Fibroblast of lung (primary cell): ENCODE results near the gene SLC25A12. TPM values are rescaled to one million over a fixed set of nuclear protein-coding genes. Genes with fewer than 3 reads are reported as not detected.

ENCODE experiments used
- DNase-seq, 2 donors: peaks; one replicate each; pipeline versions ENCODE4 v3.0.0 to v3.0.0-alpha.2; 2010; ENCODE audit warnings: low read depth in 2 of 2
- H2AFZ ChIP-seq: 2 replicates; pipeline ENCODE4 v1.5.1; 2012; ENCODE audit warnings: low read length, control low read depth, inconsistent platforms
- H3K27ac ChIP-seq: 2 replicates; pipeline ENCODE4 v1.5.1; 2011; ENCODE audit warnings: low read length, control low read depth; ENCODE audit not compliant: insufficient read depth
- H3K27me3 ChIP-seq: 2 replicates; pipeline ENCODE4 v1.5.1; 2011; ENCODE audit warnings: mild to moderate bottlenecking, low read length; ENCODE audit not compliant: control insufficient read depth, insufficient read depth
- H3K36me3 ChIP-seq: 2 replicates; pipeline ENCODE4 v1.5.1; 2011; ENCODE audit warnings: low read length; ENCODE audit not compliant: control insufficient read depth, insufficient read depth
- H3K4me1 ChIP-seq: 2 replicates; pipeline ENCODE4 v1.5.1; 2011; ENCODE audit warnings: low read length; ENCODE audit not compliant: control insufficient read depth, insufficient read depth; ENCODE audit errors: extremely low read depth
- H3K4me2 ChIP-seq: 2 replicates; pipeline ENCODE4 v1.5.1; 2011; ENCODE audit warnings: low read length, control low read depth; ENCODE audit not compliant: insufficient read depth; ENCODE audit errors: extremely low read depth
- H3K4me3 ChIP-seq, 4 experiments: fragments of 200-600 bp in 1 of 4; sonication (generic) in 1 of 4; replicated peaks in 1 of 4; 2 replicates each; pipeline ENCODE4 v1.5.1; 2011 to 2016; ENCODE audit warnings: low read length in 4 of 4, low read depth in 3 of 4, mild to moderate bottlenecking in 3 of 4, control low read depth in 2 of 4, inconsistent platforms in 1 of 4, mixed read lengths in 1 of 4; ENCODE audit not compliant: insufficient read depth in 1 of 4; ENCODE audit errors: control extremely low read depth in 1 of 4
- H3K79me2 ChIP-seq: 2 replicates; pipeline ENCODE4 v1.5.1; 2012; ENCODE audit warnings: mild to moderate bottlenecking, low read length, inconsistent platforms; ENCODE audit not compliant: control insufficient read depth, insufficient read depth
- H3K9ac ChIP-seq: 2 replicates; pipeline ENCODE4 v1.5.1; 2011; ENCODE audit warnings: mild to moderate bottlenecking, low read length, control low read depth; ENCODE audit not compliant: insufficient read depth
- H3K9me3 ChIP-seq: 2 replicates; pipeline ENCODE4 v1.5.1; 2012; ENCODE audit warnings: low read depth, low read length; ENCODE audit not compliant: control insufficient read depth, insufficient read depth
- H4K20me1 ChIP-seq: 2 replicates; pipeline ENCODE4 v1.5.1; 2011; ENCODE audit warnings: low read length; ENCODE audit not compliant: control insufficient read depth, insufficient read depth; ENCODE audit errors: extremely low read depth
- CTCF ChIP-seq, 2 donors: IDR thresholded peaks in 1 of 2; conservative IDR thresholded peaks in 1 of 2; 1 replicate in 1 of 2; 2 replicates in 1 of 2; pipeline ENCODE4 v1.5.1; 2011 to 2012; ENCODE audit warnings: low read length in 2 of 2, control low read depth in 1 of 2, inconsistent platforms in 1 of 2, low read depth in 1 of 2, mild to moderate bottlenecking in 1 of 2
- EZH2 ChIP-seq: IDR thresholded peaks from 2 replicates; pipeline ENCODE4 v1.5.1; 2012; ENCODE audit warnings: low read length, control low read depth, mild to moderate bottlenecking; ENCODE audit errors: missing control alignments
- polyA plus RNA-seq, 2 donors: library from polyadenylated mRNA; depleted of rRNA in 1 of 2; stranded (reverse) in 1 of 2; unstranded in 1 of 2; fragments of >200 nt; gene quantifications; 2 replicates each; pipeline ENCODE4 v1.2.1, GENCODE V29; 2011 to 2012; ENCODE audit warnings: missing spikeins in 1 of 2
- total RNA-seq: library from RNA; depleted of rRNA; stranded (reverse); fragments of >200 nt; gene quantifications from 2 replicates; pipeline ENCODE4 v1.2.1, GENCODE V29; 2014

SLC25A12 gene
- total and polyA plus RNA-seq, 2 donors (not counting 1 experiment from before 2014, with no cell fraction given), result 21.5 to 25.9 TPM

- H2AFZ ChIP-seq, result no peak overlapping the region
- H3K27ac ChIP-seq, result no peak overlapping the region
- peaks cover 2% of the 10 kb centered on the region for H3K4me1 ChIP-seq
- no peaks in the 10 kb centered on the region for H4K20me1 ChIP-seq
- no peaks in the 10 kb centered on the region for H3K36me3 ChIP-seq
- no peak overlapping the region for H3K4me3 ChIP-seq
- no peak overlapping the region for H3K4me2 ChIP-seq
- H3K79me2 ChIP-seq, result no peaks in the 10 kb centered on the region
- no peak overlapping the region for H3K9ac ChIP-seq
- no peaks in the 10 kb centered on the region for H3K27me3 ChIP-seq
- DNase-seq, result no peak
- no peaks in the 10 kb centered on the region for H3K9me3 ChIP-seq
- TF ChIP-seq CTCF (conservative IDR thresholded peaks at IDR 0.05 in 1 of 2, IDR thresholded peaks at IDR 0.05 in 1 of 2; ENCODE audit: low read depth in 1 of 2, low read length in 2 of 2), result no peak
These were observed 90.3 kb downstream of the SLC25A12 start for GRCh38 chr2:171803757-171804156.

GRCh38 chr2:171800639-171801038 lies 93.4 kb downstream of the SLC25A12 start:
- peak in 1 of 2 donors; percentile 4 for DNase-seq
- Histone ChIP-seq H3K9ac (no peak overlapping the region), H3K27ac (no peak overlapping the region), H3K4me1 (peaks cover 3% of the 10 kb centered on the region), H4K20me1 (no peaks in the 10 kb centered on the region), H3K4me2 (no peak overlapping the region), H3K36me3 (no peaks in the 10 kb centered on the region), H3K9me3 (no peaks in the 10 kb centered on the region), H3K4me3 (no peak overlapping the region), H2AFZ (no peak overlapping the region), H3K79me2 (no peaks in the 10 kb centered on the region), H3K27me3 (no peaks in the 10 kb centered on the region)
- TF ChIP-seq EZH2, result no peak
- TF ChIP-seq CTCF (conservative IDR thresholded peaks at IDR 0.05 in 1 of 2, IDR thresholded peaks at IDR 0.05 in 1 of 2; ENCODE audit: low read depth in 1 of 2, low read length in 2 of 2), result no peak

- Histone ChIP-seq H3K9ac (no peak overlapping the region), H3K4me3 (no peak overlapping the region), H3K4me2 (no peak overlapping the region), H2AFZ (no peak overlapping the region), H3K27me3 (no peaks in the 10 kb centered on the region), H3K9me3 (no peaks in the 10 kb centered on the region), H3K4me1 (peaks cover 3% of the 10 kb centered on the region), H3K27ac (no peak overlapping the region), H3K79me2 (no peaks in the 10 kb centered on the region), H4K20me1 (no peaks in the 10 kb centered on the region), H3K36me3 (no peaks in the 10 kb centered on the region)
- DNase-seq, result peak; percentile 37 to 75
- no peak for TF ChIP-seq EZH2
- TF ChIP-seq CTCF (conservative IDR thresholded peaks at IDR 0.05 in 1 of 2, IDR thresholded peaks at IDR 0.05 in 1 of 2; ENCODE audit: low read depth in 1 of 2, low read length in 2 of 2), result no peak
These were observed 95.8 kb downstream of the SLC25A12 start for GRCh38 chr2:171798156-171798820.
